Activated T-helper 9 cell treated with anti-CD3 and anti-CD28 coated beads, Interleukin-2, amount 50 U/mL, for 16 hours (primary cell): ENCODE data around the gene VAV2.
"Not testable (repeated sequence)": the region's sequence is repeated elsewhere in the genome, so short reads cannot be mapped to it uniquely, and the experiment has no call there.

Source experiments
- DNase-seq: peaks from one replicate; pipeline ENCODE4 v3.0.0-alpha.2; 2020; ENCODE audit warnings: low read depth

VAV2 gene

GRCh38 chr9:133935328-133936005 lies 56.7 kb downstream of the VAV2 start:
- DNase-seq: no peak

GRCh38 chr9:133934482-133935232 lies 57.5 kb downstream of the VAV2 start:
- DNase-seq: no peak

GRCh38 chr9:133933426-133934026 lies 58.6 kb downstream of the VAV2 start:
- DNase-seq: no peak

GRCh38 chr9:133932633-133933032 lies 59.5 kb downstream of the VAV2 start:
- DNase-seq: no peak

GRCh38 chr9:133932181-133932580 lies 59.9 kb downstream of the VAV2 start:
- no peak for DNase-seq

GRCh38 chr9:133930682-133931485 lies 61.2 kb downstream of the VAV2 start:
- DNase-seq: no peak

GRCh38 chr9:133930046-133930681 lies 62.0 kb downstream of the VAV2 start:
- DNase-seq: no peak

- DNase-seq: no peak
Observed at GRCh38 chr9:133929599-133929998, 62.5 kb downstream of the VAV2 start.

GRCh38 chr9:133928248-133928764 lies 63.8 kb downstream of the VAV2 start:
- DNase-seq: no peak

- no peak for DNase-seq
Observed at GRCh38 chr9:133927041-133927440, 65.1 kb downstream of the VAV2 start.

- DNase-seq: no peak
Observed at GRCh38 chr9:133926165-133926856, 65.8 kb downstream of the VAV2 start.

- DNase-seq: no peak
Observed at GRCh38 chr9:133924453-133924852, 67.7 kb downstream of the VAV2 start.

GRCh38 chr9:133923608-133924007 lies 68.5 kb downstream of the VAV2 start:
- DNase-seq: not testable (repeated sequence)

GRCh38 chr9:133921866-133922265 lies 70.3 kb downstream of the VAV2 start:
- no peak for DNase-seq

GRCh38 chr9:133920471-133920870 lies 71.7 kb downstream of the VAV2 start:
- DNase-seq: no peak

GRCh38 chr9:133919253-133920115 lies 72.6 kb downstream of the VAV2 start:
- no peak for DNase-seq

GRCh38 chr9:133918111-133918813 lies 73.9 kb downstream of the VAV2 start:
- DNase-seq: no peak

- no peak for DNase-seq
Observed at GRCh38 chr9:133917375-133917774, 74.7 kb downstream of the VAV2 start.

GRCh38 chr9:133916159-133916541 lies 76.0 kb downstream of the VAV2 start:
- no peak for DNase-seq
